Breast epithelium (tissue), 3 donors: ENCODE data around the gene TBXAS1.

Source experiments
- POLR2A ChIP-seq: fragments of 450-650 bp; IDR thresholded peaks from one replicate; pipeline ENCODE4 v1.6.1; 2016; ENCODE audit warnings: antibody characterized with exemption, mild to moderate bottlenecking, moderate library complexity
- TF ChIP-seq, protein P1 (sequence below), 3 donors: fragments of 450-650 bp; IDR thresholded peaks; one replicate each; pipeline ENCODE4 v1.5.1; 2016 to 2017; ENCODE audit warnings: antibody characterized with exemption in 3 of 3, mild to moderate bottlenecking in 3 of 3, moderate library complexity in 3 of 3

DNA sequence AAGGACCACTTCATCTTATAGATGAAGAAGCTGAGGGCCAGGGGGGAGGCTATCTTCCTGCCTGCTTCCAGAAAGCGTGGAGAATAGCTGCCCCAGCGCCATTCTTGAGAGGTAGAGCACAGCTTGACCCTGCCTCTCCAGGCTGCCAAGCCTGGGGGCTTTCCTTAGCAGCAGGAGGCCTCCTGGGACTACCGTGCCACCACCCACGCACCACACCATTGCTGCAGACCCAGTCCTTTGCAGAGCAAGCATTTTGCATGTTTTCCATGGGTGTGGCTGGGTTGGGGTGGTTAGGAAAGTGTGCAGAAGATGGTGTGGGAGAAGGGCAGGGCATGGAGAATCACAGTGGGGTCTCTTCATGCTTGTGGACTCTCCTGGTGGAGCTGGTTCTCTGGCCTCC is 64.9 kb downstream of the TBXAS1 start:
- TF ChIP-seq, protein P1, sequence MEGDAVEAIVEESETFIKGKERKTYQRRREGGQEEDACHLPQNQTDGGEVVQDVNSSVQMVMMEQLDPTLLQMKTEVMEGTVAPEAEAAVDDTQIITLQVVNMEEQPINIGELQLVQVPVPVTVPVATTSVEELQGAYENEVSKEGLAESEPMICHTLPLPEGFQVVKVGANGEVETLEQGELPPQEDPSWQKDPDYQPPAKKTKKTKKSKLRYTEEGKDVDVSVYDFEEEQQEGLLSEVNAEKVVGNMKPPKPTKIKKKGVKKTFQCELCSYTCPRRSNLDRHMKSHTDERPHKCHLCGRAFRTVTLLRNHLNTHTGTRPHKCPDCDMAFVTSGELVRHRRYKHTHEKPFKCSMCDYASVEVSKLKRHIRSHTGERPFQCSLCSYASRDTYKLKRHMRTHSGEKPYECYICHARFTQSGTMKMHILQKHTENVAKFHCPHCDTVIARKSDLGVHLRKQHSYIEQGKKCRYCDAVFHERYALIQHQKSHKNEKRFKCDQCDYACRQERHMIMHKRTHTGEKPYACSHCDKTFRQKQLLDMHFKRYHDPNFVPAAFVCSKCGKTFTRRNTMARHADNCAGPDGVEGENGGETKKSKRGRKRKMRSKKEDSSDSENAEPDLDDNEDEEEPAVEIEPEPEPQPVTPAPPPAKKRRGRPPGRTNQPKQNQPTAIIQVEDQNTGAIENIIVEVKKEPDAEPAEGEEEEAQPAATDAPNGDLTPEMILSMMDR (IDR thresholded peaks at IDR 0.05), result no peak
- TF ChIP-seq POLR2A, result no peak
